Hair follicular keratinocyte (primary cell): ENCODE measurements around the gene INTS14. TPM values are rescaled to one million over a fixed set of nuclear protein-coding genes. Genes with fewer than 3 reads are reported as not detected.

Experiments used
- total RNA-seq: library from RNA; depleted of rRNA; stranded (reverse); fragments of >200 nt; gene quantifications from 2 replicates; pipeline ENCODE4 v1.2.3, GENCODE V29; 2015

INTS14 gene
- total RNA-seq: 31.6 and 40.9 TPM in 2 replicates

DNA sequence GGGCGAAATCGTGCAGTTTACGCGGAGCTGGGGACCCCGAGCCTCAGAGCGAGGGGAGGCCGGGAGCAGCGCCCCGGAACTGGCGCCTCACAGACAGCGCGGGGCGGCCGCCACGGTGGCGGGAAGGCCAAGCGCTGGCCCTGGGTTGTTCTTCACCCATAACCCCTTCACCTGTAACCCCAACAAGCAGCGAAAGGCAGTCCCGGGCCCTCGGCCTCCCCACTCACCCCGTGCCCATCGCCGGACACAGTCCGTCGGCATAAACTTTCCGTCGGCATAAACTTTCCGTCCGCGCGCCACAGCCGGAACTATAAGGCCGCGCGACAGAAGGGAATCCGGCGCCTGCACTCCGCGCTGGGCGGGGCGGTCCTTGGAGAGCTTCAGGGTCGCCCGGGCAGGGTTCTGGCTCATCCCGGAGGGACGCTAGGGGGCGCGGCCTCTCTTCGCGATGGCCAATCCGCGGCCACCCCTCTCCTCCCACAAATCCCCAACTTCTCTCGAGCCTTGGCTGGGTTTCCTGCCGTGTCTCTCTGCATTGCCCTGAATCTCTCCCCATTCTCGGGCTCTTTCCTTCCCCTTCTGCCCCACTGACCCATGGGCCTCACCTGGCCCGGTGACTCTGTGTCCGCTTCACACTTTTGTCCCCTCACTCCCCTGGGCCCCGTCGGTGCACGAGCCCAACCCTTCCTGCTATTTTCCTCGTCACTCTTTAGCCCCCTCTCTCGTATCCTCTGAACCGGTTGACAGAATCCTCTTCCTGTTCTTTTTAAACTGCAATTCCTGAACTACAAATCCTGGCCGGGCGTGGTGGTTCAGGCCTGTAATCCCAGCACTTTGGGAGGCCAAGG is at the start of gene INTS14:
Gene INTS14, minus strand, starts transcription at position 261 of the 848 bp plus-strand sequence. CDS start 3,751 bp downstream, outside the sequence.

DNA sequence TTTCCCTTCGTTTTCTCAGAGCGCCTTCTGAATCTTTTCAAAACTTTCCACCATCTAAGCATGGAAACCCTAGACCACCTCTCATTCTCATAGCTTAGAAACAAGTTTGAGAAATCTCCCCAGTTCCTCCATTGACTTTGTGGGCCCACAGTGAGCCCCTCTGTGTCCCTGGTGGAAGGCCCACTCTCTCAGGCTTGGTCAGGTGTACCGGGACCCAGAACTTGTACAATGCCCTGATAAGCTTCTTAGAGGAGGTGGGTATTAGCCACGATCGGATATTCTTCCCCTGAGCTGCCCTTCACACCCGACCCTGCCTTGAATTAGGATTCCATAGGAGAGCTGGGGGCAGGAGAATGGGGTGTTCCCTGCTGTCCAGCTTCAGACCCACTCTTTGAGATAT is 10.7 kb upstream of the INTS14 start, which contains the start of gene SLC24A1:
Gene SLC24A1, plus strand, starts transcription at position 301 of the 400 bp plus-strand sequence. CDS start 2,143 bp downstream, outside the sequence.

DNA sequence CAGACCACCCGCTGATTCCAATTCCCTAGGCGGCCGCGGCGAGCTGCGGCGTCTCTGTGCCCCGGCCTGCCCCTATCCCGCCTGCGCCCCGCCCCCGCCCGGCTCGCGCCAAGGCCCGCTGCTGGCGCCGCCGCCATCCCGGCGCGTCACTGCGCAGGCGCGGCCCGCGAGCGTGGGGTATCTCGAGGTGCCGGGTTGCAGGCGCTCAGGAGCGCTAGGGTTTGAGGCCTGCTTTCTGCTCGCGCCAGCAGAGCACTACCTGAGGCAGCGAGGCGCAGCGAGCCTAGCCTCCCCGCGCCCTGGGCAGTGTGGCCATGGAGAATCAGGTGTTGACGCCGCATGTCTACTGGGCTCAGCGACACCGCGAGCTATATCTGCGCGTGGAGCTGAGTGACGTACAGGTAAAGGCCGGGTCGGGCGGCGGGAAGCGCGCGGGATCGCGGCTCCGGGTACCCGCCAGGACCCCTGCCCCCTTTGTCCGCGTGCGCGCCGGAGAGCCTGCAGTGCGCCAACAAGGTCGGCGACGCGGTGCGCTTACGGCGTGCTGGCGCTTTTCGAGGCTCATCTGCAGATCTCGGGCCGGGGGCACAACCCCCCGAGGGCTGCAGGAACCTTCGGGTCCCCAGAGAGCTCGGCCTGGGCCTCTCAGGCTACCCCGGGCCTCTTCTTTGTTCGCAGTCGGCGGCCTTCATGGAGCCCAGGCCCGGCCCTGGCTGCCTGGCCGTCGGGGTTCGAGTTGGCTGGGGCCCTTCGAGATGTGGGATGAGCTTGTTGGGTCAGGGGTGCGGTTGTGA is 80.4 kb downstream of the INTS14 start, which contains the start of gene HACD3:
Gene HACD3, plus strand, starts transcription at position 146 of the 794 bp plus-strand sequence. Its CDS starts 169 bp downstream, at position 315.

Other genes with a start within 250 kb of the INTS14 start
- gene IGDCC3, start 233.1 kb downstream of the INTS14 start, total RNA-seq: not detected in 2 replicates
- 0.16 and 0.19 TPM in 2 replicates for gene IGDCC4, start 188.2 kb downstream of the INTS14 start, total RNA-seq
- 14.6 and 20.5 TPM in 2 replicates for gene DPP8, start 93.4 kb downstream of the INTS14 start, total RNA-seq
- 58.7 and 65.2 TPM in 2 replicates for gene HACD3, start 80.7 kb downstream of the INTS14 start, total RNA-seq
- gene SLC24A1, start 10.8 kb upstream of the INTS14 start, total RNA-seq: 4.9 and 6.2 TPM in 2 replicates
- 6.1 and 6.4 TPM in 2 replicates for gene DENND4A, start 181.2 kb upstream of the INTS14 start, total RNA-seq